ENCODE data around the gene ODAD3.
"Not testable (repeated sequence)": the region's sequence is repeated elsewhere in the genome, so short reads cannot be mapped to it uniquely, and the experiment has no call there.

Gene ODAD3

GRCh38 chr19:11406703-11407236, 28.2 kb downstream of the ODAD3 start:
- DNase-seq, result not testable (repeated sequence)

- peak in 2 of 51 donors; percentile 7 to 12 for DNase-seq
Measured at GRCh38 chr19:11405846-11406643, 28.9 kb downstream of the ODAD3 start.

- DNase-seq, result no peak
Measured at GRCh38 chr19:11404588-11405222, 30.2 kb downstream of the ODAD3 start.

GRCh38 chr19:11401808-11402543, 32.9 kb downstream of the ODAD3 start:
- no peak for DNase-seq

- no peak for DNase-seq
Measured at GRCh38 chr19:11400798-11401197, 34.1 kb downstream of the ODAD3 start.

GRCh38 chr19:11399667-11400066, 35.3 kb downstream of the ODAD3 start:
- DNase-seq, result no peak

- no peak for DNase-seq
Measured at GRCh38 chr19:11397089-11397610, 37.8 kb downstream of the ODAD3 start.

GRCh38 chr19:11390933-11391680, 43.8 kb downstream of the ODAD3 start:
- no peak for DNase-seq

- DNase-seq, result no peak
Measured at GRCh38 chr19:11390359-11390758, 44.6 kb downstream of the ODAD3 start.

- DNase-seq, result no peak
Measured at GRCh38 chr19:11387162-11388034, 47.5 kb downstream of the ODAD3 start.

GRCh38 chr19:11384778-11385129, 50.2 kb downstream of the ODAD3 start:
- no peak for DNase-seq

- DNase-seq, result no peak
Measured at GRCh38 chr19:11383706-11384048, 51.2 kb downstream of the ODAD3 start.

GRCh38 chr19:11382898-11383705, 51.8 kb downstream of the ODAD3 start:
- peak in 9 of 51 donors; percentile 3 to 32 (median 11) for DNase-seq

- DNase-seq, result peak; percentile 57 to 98 (median 87)
Measured at GRCh38 chr19:11380653-11381537, 54.0 kb downstream of the ODAD3 start.

GRCh38 chr19:11379857-11380350, 55.0 kb downstream of the ODAD3 start:
- no peak for DNase-seq

- not testable (repeated sequence) for DNase-seq
Measured at GRCh38 chr19:11379269-11379845, 55.6 kb downstream of the ODAD3 start.

Data from hypothalamus (tissue), 51 donors.